HEK293 (cell line): ENCODE measurements around the gene ADAMTS4.

Experiments
- CTCF ChIP-seq: fragments of 450-650 bp; formaldehyde crosslinking; IDR thresholded peaks from 2 replicates; pipeline ENCODE4 v1.5.1; 2016; ENCODE audit warnings: missing biosample characterization, missing genetic modification characterization
- FEZF1 ChIP-seq: fragments of 450-650 bp; formaldehyde crosslinking; IDR thresholded peaks from 2 replicates; pipeline ENCODE4 v1.5.1; 2016; ENCODE audit warnings: missing biosample characterization, missing genetic modification characterization
- HOXA7 ChIP-seq: sonication (generic); formaldehyde crosslinking; IDR thresholded peaks from 2 replicates; pipeline ENCODE4 v1.8.1; 2022; ENCODE audit warnings: missing genetic modification reagents, borderline replicate concordance
- RBAK ChIP-seq: fragments of 450-650 bp; formaldehyde crosslinking; IDR thresholded peaks from 2 replicates; pipeline ENCODE4 v1.5.1; 2016; ENCODE audit warnings: missing biosample characterization, missing genetic modification characterization
- SP3 ChIP-seq: fragments of 450-650 bp; formaldehyde crosslinking; IDR thresholded peaks from 2 replicates; pipeline ENCODE4 v1.5.1; 2016; ENCODE audit warnings: missing biosample characterization, missing genetic modification characterization
- ZNF274 ChIP-seq, 2 experiments: fragments of 200-500 bp in 1 of 2; fragments of 450-650 bp in 1 of 2; sonication (Bioruptor generic) in 1 of 2; formaldehyde crosslinking in 1 of 2; IDR thresholded peaks; 2 replicates each; pipeline versions ENCODE4 v1.5.1 to v1.6.1; 2014 to 2016; ENCODE audit warnings: borderline replicate concordance in 1 of 2, inconsistent platforms in 1 of 2, low read length in 1 of 2, missing biosample characterization in 1 of 2, missing genetic modification characterization in 1 of 2
- ZNF585B ChIP-seq: fragments of 450-650 bp; formaldehyde crosslinking; IDR thresholded peaks from 2 replicates; pipeline ENCODE4 v1.5.1; 2016; ENCODE audit warnings: missing biosample characterization, missing genetic modification characterization
- ZNF785 ChIP-seq: fragments of 450-650 bp; formaldehyde crosslinking; IDR thresholded peaks from 2 replicates; pipeline ENCODE4 v1.5.1; 2016; ENCODE audit warnings: missing biosample characterization, missing genetic modification characterization

DNA sequence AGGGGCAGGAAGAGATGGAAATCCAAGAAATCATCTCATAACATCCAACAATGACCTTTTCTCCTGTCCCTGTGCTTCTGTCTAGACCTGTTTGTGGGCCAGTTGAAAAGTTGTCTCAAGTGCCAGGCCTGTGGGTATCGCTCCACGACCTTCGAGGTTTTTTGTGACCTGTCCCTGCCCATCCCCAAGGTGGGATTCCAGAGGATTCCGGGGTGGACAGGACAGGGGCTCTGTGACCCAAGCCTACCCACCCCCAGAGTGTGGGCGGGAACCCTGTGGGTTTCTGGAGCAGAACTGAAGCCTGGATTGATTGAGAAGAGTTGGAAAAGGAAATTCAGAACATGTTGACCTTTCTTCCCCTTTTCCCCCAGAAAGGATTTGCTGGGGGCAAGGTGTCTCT is 35.1 kb downstream of the ADAMTS4 start:
- TF ChIP-seq ZNF785 (no peak), CTCF (no peak), FEZF1 (tag by site-specific recombination) (no peak), ZNF585B (no peak), SP3 (tag by site-specific recombination) (no peak), HOXA7 (CRISPR knock-in tag) (no peak), RBAK (tag by site-specific recombination) (no peak), ZNF274 (IDR thresholded peaks at IDR 0.05; ENCODE audit: low read length) (no peak), ZNF274 (tag by site-specific recombination; IDR thresholded peaks at IDR 0.05; ENCODE audit: borderline replicate concordance) (no peak)
